Caco-2 (cell line): ENCODE measurements around the gene CSF3. TPM values are rescaled to one million over a fixed set of nuclear protein-coding genes. Genes with fewer than 3 reads are reported as not detected.
A peak's percentile ranks its signal among the peaks of the same experiment; 100 is the strongest.

Source experiments
- BruUV-seq: library from RNA; stranded (reverse); fragments of 400-500 nt; replicated peaks from 2 replicates; lab custom pipeline; 2021; lab: Mats Ljungman, UMichigan
- CTCF ChIA-PET: fragments of 300-600 bp; sonication (Branson Sonifier 250); formaldehyde crosslinking; loops from one replicate; lab custom pipeline; 2022; ENCODE audit warnings: antibody characterized with exemption; lab: Charles Lee
- POLR2A ChIA-PET: fragments of 300-600 bp; sonication (Branson Sonifier 250); formaldehyde crosslinking; loops from one replicate; lab custom pipeline; 2022; ENCODE audit warnings: antibody characterized with exemption; lab: Charles Lee
- DNase-seq, 2 experiments: peaks; one replicate each; pipeline versions ENCODE4 v3.0.0 to v3.0.0-alpha.2; 2020 to 2022
- H3K27me3 ChIP-seq: replicated peaks from 2 replicates; pipeline ENCODE4 v1.6.0; 2011; ENCODE audit warnings: low read length; ENCODE audit not compliant: control insufficient read depth, insufficient read depth
- H3K36me3 ChIP-seq: 2 replicates; pipeline ENCODE4 v1.5.1; 2011; ENCODE audit warnings: low read length; ENCODE audit not compliant: control insufficient read depth, insufficient read depth
- H3K4me1 ChIP-seq: fragments of 250-450 bp; sonication (Bioruptor Pico); 2 replicates; pipeline ENCODE4 v1.5.1; 2020; ENCODE audit warnings: mild to moderate bottlenecking
- H3K4me3 ChIP-seq: 2 replicates; pipeline ENCODE4 v1.5.1; 2011; ENCODE audit warnings: low read depth, mild to moderate bottlenecking, control low read depth, low read length
- H3K9me3 ChIP-seq: fragments of 250-450 bp; sonication (Bioruptor Pico); 2 replicates; pipeline ENCODE4 v1.5.1; 2020; ENCODE audit warnings: mild to moderate bottlenecking, moderate library complexity
- H3K27ac Mint-ChIP-seq: one replicate; pipeline ENCODE4 v1.8.0; 2022; ENCODE audit warnings: mixed read lengths; ENCODE audit not compliant: unreplicated experiment
- H3K27me3 Mint-ChIP-seq: one replicate; pipeline ENCODE4 v1.8.0; 2022; ENCODE audit warnings: mixed read lengths; ENCODE audit not compliant: insufficient read depth, unreplicated experiment
- H3K36me3 Mint-ChIP-seq: one replicate; pipeline ENCODE4 v1.8.0; 2022; ENCODE audit warnings: mild to moderate bottlenecking, mixed read lengths; ENCODE audit not compliant: insufficient read depth, unreplicated experiment
- H3K4me1 Mint-ChIP-seq: one replicate; pipeline ENCODE4 v1.8.0; 2022; ENCODE audit warnings: low read depth, mixed read lengths; ENCODE audit not compliant: unreplicated experiment
- H3K4me3 Mint-ChIP-seq: one replicate; pipeline ENCODE4 v1.8.0; 2022; ENCODE audit warnings: mild to moderate bottlenecking, moderate library complexity, mixed read lengths; ENCODE audit not compliant: unreplicated experiment
- H3K9me3 Mint-ChIP-seq: one replicate; pipeline ENCODE4 v1.8.0; 2022; ENCODE audit warnings: mixed read lengths; ENCODE audit not compliant: unreplicated experiment
- intact Hi-C: fragments of 100-400 bp; cut with micrococcal nuclease; formaldehyde crosslinking; loops from one replicate; pipeline ENCODE4 v1.10.0; 2022; ENCODE audit not compliant: unreplicated experiment
- total RNA-seq: library from RNA; stranded (reverse); gene quantifications from 2 replicates; pipeline ENCODE4 v1.2.3, GENCODE V29; 2022
- TF ChIP-seq, protein P1 (sequence below), 2 experiments: fragments of 200-600 bp in 1 of 2; IDR thresholded peaks; 1 replicate in 1 of 2; 2 replicates in 1 of 2; pipeline versions ENCODE4 v1.5.1 to v1.8.0; 2011 to 2022; ENCODE audit warnings: antibody characterized with exemption in 1 of 2, control low read depth in 1 of 2, inconsistent platforms in 1 of 2, low read depth in 1 of 2, low read length in 1 of 2, mild to moderate bottlenecking in 1 of 2, moderate library complexity in 1 of 2; ENCODE audit not compliant: insufficient read depth in 1 of 2, severe bottlenecking in 1 of 2, unreplicated experiment in 1 of 2

Gene CSF3
- total RNA-seq, 1 experiment from 2014 or later, result not detected

DNA sequence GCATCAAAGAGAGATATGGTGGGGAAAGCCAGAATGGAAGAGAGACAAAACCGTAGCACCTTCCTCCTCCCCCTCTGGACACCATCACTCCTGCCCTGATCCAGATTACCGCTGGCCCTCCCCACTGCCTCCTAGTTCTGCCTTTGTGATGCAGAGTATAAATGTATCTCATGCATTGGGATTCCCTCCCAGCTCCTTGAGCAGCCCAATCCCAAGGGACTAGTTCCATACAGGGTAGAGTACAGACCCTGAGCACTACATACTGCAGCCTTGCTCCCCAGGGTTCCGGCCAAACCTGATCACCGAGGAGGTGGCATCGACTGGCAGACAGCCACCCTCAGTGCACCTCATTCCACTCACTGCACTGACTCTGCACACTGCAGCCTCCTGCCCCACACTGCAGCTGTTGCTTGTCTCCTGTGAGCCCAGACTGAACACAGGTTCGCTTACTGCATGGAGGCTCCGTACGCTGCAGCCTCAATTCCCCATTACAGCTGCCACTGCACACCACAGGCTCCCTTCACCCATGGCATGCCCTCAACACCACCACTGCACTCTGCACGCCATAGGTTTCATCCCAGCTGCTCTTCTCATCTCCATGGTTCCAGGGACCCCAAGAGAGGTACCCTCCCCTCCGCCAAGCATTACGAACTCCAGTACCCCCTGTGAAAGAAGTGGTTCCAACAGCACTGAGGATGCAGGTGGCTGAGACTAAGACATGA, 45.8 kb downstream of the CSF3 start:
- H3K27me3 Mint-ChIP-seq, result no peaks in the 10 kb centered on the region
- no peak overlapping the region for H3K4me3 ChIP-seq
- peaks cover 8% of the 10 kb centered on the region for H3K36me3 Mint-ChIP-seq
- TF ChIP-seq, protein P1, sequence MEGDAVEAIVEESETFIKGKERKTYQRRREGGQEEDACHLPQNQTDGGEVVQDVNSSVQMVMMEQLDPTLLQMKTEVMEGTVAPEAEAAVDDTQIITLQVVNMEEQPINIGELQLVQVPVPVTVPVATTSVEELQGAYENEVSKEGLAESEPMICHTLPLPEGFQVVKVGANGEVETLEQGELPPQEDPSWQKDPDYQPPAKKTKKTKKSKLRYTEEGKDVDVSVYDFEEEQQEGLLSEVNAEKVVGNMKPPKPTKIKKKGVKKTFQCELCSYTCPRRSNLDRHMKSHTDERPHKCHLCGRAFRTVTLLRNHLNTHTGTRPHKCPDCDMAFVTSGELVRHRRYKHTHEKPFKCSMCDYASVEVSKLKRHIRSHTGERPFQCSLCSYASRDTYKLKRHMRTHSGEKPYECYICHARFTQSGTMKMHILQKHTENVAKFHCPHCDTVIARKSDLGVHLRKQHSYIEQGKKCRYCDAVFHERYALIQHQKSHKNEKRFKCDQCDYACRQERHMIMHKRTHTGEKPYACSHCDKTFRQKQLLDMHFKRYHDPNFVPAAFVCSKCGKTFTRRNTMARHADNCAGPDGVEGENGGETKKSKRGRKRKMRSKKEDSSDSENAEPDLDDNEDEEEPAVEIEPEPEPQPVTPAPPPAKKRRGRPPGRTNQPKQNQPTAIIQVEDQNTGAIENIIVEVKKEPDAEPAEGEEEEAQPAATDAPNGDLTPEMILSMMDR (IDR thresholded peaks at IDR 0.05; ENCODE audit: insufficient read depth in 1 of 2, low read depth in 1 of 2, low read length in 1 of 2, severe bottlenecking in 1 of 2, unreplicated experiment in 1 of 2), result no peak
- DNase-seq, result no peak
- H3K4me1 ChIP-seq, result peaks cover 20% of the 10 kb centered on the region
- no peaks in the 10 kb centered on the region for H3K9me3 ChIP-seq
- POLR2A ChIA-PET, result no interaction called here
- no peak overlapping the region for H3K4me3 Mint-ChIP-seq
- H3K4me1 Mint-ChIP-seq, result peaks cover 28% of the 10 kb centered on the region
- H3K27ac Mint-ChIP-seq, result no peak overlapping the region
- CTCF ChIA-PET, result interaction anchor here (0.9 to 1.9 kb wide), 3 partner anchors 15 to 52 kb away, joined by 3 to 6 read pairs (median 4); no protein-coding TSS in a partner anchor
- H3K36me3 ChIP-seq, result no peaks in the 10 kb centered on the region
- BruUV-seq, result no TSS peak
- H3K9me3 Mint-ChIP-seq, result no peaks in the 10 kb centered on the region
- intact Hi-C loops, result no loop called here
- H3K27me3 ChIP-seq, result no peaks in the 10 kb centered on the region

GRCh38 chr17:40061609-40062038, 46.4 kb downstream of the CSF3 start:
- TF ChIP-seq, protein P1 (IDR thresholded peaks at IDR 0.05; ENCODE audit: insufficient read depth in 1 of 2, low read depth in 1 of 2, low read length in 1 of 2, severe bottlenecking in 1 of 2, unreplicated experiment in 1 of 2), result no peak
- POLR2A ChIA-PET, result no interaction called here
- Histone ChIP-seq H3K36me3 (no peaks in the 10 kb centered on the region), H3K9me3 (no peaks in the 10 kb centered on the region), H3K27me3 (no peaks in the 10 kb centered on the region), H3K4me3 (no peak overlapping the region), H3K4me1 (peaks cover 20% of the 10 kb centered on the region)
- peaks cover 28% of the 10 kb centered on the region for H3K4me1 Mint-ChIP-seq
- H3K9me3 Mint-ChIP-seq, result no peaks in the 10 kb centered on the region
- no TSS peak for BruUV-seq
- DNase-seq, result no peak
- H3K27me3 Mint-ChIP-seq, result no peaks in the 10 kb centered on the region
- peak overlapping the region; percentile 73 for H3K4me3 Mint-ChIP-seq
- peaks cover 8% of the 10 kb centered on the region for H3K36me3 Mint-ChIP-seq
- peak overlapping the region; percentile 5 for H3K27ac Mint-ChIP-seq
- intact Hi-C loops, result no loop called here
- CTCF ChIA-PET, result interaction anchor here (0.8 to 5.6 kb wide), 5 partner anchors 14 to 106 kb away, joined by 3 to 66 read pairs (median 4); no protein-coding TSS in a partner anchor

- Histone ChIP-seq H3K36me3 (no peaks in the 10 kb centered on the region), H3K4me3 (peak within 1 kb of the TSS; percentile 99), H3K9me3 (no peaks in the 10 kb centered on the region), H3K27me3 (no peaks in the 10 kb centered on the region), H3K4me1 (peaks cover 26% of the 10 kb centered on the region)
- peak within 1 kb of the TSS; percentile 23 for H3K27ac Mint-ChIP-seq
- H3K4me1 Mint-ChIP-seq, result peaks cover 34% of the 10 kb centered on the region
- CTCF ChIA-PET, result interaction anchor here (0.6 to 5.6 kb wide), 13 partner anchors 9 to 355 kb away, joined by 3 to 66 read pairs (median 4); partner anchors contain the start of gene TOP2A
- BruUV-seq, result no TSS peak
- H3K9me3 Mint-ChIP-seq, result no peaks in the 10 kb centered on the region
- H3K27me3 Mint-ChIP-seq, result no peaks in the 10 kb centered on the region
- peaks cover 8% of the 10 kb centered on the region for H3K36me3 Mint-ChIP-seq
- DNase-seq, result peak in 1 of 2 experiments; percentile 83
- TF ChIP-seq, protein P1 (IDR thresholded peaks at IDR 0.05; ENCODE audit: insufficient read depth in 1 of 2, low read depth in 1 of 2, low read length in 1 of 2, severe bottlenecking in 1 of 2, unreplicated experiment in 1 of 2), result no peak
- POLR2A ChIA-PET, result interaction anchor here (0.5 to 1.3 kb wide), 3 partner anchors 8 to 129 kb away, joined by 3 to 5 read pairs (median 5); partner anchors contain the start of genes MED24 and NR1D1
- peak within 1 kb of the TSS; percentile 78 for H3K4me3 Mint-ChIP-seq
- intact Hi-C loops, result loop anchor here (1.0 kb wide), 3 partner anchors 13 to 49 kb away; no protein-coding TSS in a partner anchor
Observed at GRCh38 chr17:40062329-40063186, 47.3 kb downstream of the CSF3 start, which contains the start of gene THRA. Gene THRA, plus strand, starts transcription at chr17:40062965. Its CDS starts 11,524 bp downstream, at chr17:40074489.
